Neural cell (in vitro differentiated cells): ENCODE measurements around the gene POP5. TPM values are rescaled to one million over a fixed set of nuclear protein-coding genes. Genes with fewer than 3 reads are reported as not detected.

Source experiments
- H2AFZ ChIP-seq: fragments of 200-600, 300-800 bp; sonication (generic), shearing (Covaris generic); 2 replicates; pipeline ENCODE4 v1.6.0; 2014; ENCODE audit warnings: low read depth, mild to moderate bottlenecking, antibody characterized with exemption, low read length, moderate library complexity
- H3F3A ChIP-seq: fragments of 200-600 bp; shearing (Covaris generic); 2 replicates; pipeline ENCODE4 v1.6.1; 2016; ENCODE audit warnings: mild to moderate bottlenecking, moderate library complexity, mixed read lengths, antibody characterized with exemption, low read length; ENCODE audit not compliant: insufficient read depth, poor library complexity, severe bottlenecking
- H3K27ac ChIP-seq: fragments of 200-600, 300-800 bp; sonication (generic), shearing (Covaris generic); 2 replicates; pipeline ENCODE4 v1.5.1; 2014; ENCODE audit warnings: mild to moderate bottlenecking, low read length, moderate library complexity
- H3K27me3 ChIP-seq: fragments of 300-800, 200-600 bp; sonication (generic), shearing (Covaris generic); 2 replicates; pipeline ENCODE4 v1.6.0; 2014; ENCODE audit warnings: mild to moderate bottlenecking, low read depth, low read length, moderate library complexity; ENCODE audit not compliant: insufficient read depth
- H3K36me3 ChIP-seq: fragments of 300-800, 200-600 bp; sonication (generic), shearing (Covaris generic); 2 replicates; pipeline ENCODE4 v1.5.1; 2014; ENCODE audit warnings: mild to moderate bottlenecking, antibody characterized with exemption, low read length, moderate library complexity; ENCODE audit not compliant: insufficient read depth
- H3K4me2 ChIP-seq: fragments of 300-800, 200-600 bp; sonication (generic), shearing (Covaris generic); 2 replicates; pipeline ENCODE4 v1.6.0; 2014; ENCODE audit warnings: mild to moderate bottlenecking, low read length
- H3K4me3 ChIP-seq: fragments of 300-800, 200-600 bp; sonication (generic), shearing (Covaris generic); 2 replicates; pipeline ENCODE4 v1.5.1; 2014; ENCODE audit warnings: mild to moderate bottlenecking, low read length, moderate library complexity
- H3K79me2 ChIP-seq: fragments of 200-600 bp; shearing (Covaris generic); replicated peaks from 2 replicates; pipeline ENCODE4 v1.6.0; 2014; ENCODE audit warnings: mild to moderate bottlenecking, low read length, moderate library complexity; ENCODE audit not compliant: insufficient read depth
- H3K9ac ChIP-seq: fragments of 300-800, 200-600 bp; sonication (generic), shearing (Covaris generic); 2 replicates; pipeline ENCODE4 v1.6.1; 2016; ENCODE audit warnings: mild to moderate bottlenecking, low read length, mixed read lengths
- H3K9me2 ChIP-seq: fragments of 200-600 bp; shearing (Covaris generic); 2 replicates; pipeline ENCODE4 v1.6.1; 2016; ENCODE audit warnings: mild to moderate bottlenecking, low read length, mixed read lengths; ENCODE audit not compliant: insufficient read depth
- H3K9me3 ChIP-seq: fragments of 200-600, 300-800 bp; sonication (generic), shearing (Covaris generic); 2 replicates; pipeline ENCODE4 v1.6.1; 2016; ENCODE audit warnings: mild to moderate bottlenecking, mixed run types, low read length, moderate library complexity, mixed read lengths
- H4K20me1 ChIP-seq: fragments of 200-600 bp; shearing (Covaris generic); 2 replicates; pipeline ENCODE4 v1.6.1; 2016; ENCODE audit warnings: mild to moderate bottlenecking, mixed run types; ENCODE audit not compliant: insufficient read depth
- EP300 ChIP-seq: fragments of 450-650 bp; conservative IDR thresholded peaks from 2 replicates; pipeline ENCODE4 v1.6.1; 2014; ENCODE audit warnings: antibody characterized with exemption, mild to moderate bottlenecking, moderate library complexity; ENCODE audit not compliant: poor library complexity, severe bottlenecking
- EZH2 ChIP-seq: fragments of 200-600, 300-800 bp; shearing (Covaris generic), sonication (generic); IDR thresholded peaks from 2 replicates; pipeline ENCODE4 v1.6.1; 2014; ENCODE audit warnings: antibody characterized with exemption, low read length, borderline replicate concordance, mild to moderate bottlenecking; ENCODE audit not compliant: insufficient read depth, poor library complexity, severe bottlenecking
- MXI1 ChIP-seq: fragments of 450-650 bp; conservative IDR thresholded peaks from 2 replicates; pipeline ENCODE4 v1.6.1; 2014; ENCODE audit warnings: antibody characterized with exemption, mild to moderate bottlenecking; ENCODE audit not compliant: poor library complexity, severe bottlenecking
- POLR2AphosphoS5 ChIP-seq: IDR thresholded peaks from 2 replicates; pipeline ENCODE4 v1.6.1; 2012
- RAD21 ChIP-seq: fragments of 450-650 bp; conservative IDR thresholded peaks from 2 replicates; pipeline ENCODE4 v1.6.1; 2014; ENCODE audit warnings: antibody characterized with exemption, mild to moderate bottlenecking, moderate library complexity
- SMC3 ChIP-seq: fragments of 450-650 bp; conservative IDR thresholded peaks from 2 replicates; pipeline ENCODE4 v1.6.1; 2014; ENCODE audit warnings: antibody characterized with exemption, mild to moderate bottlenecking, moderate library complexity; ENCODE audit not compliant: poor library complexity
- TAF1 ChIP-seq: IDR thresholded peaks from 2 replicates; pipeline ENCODE4 v1.6.1; 2012; ENCODE audit warnings: low read depth
- polyA plus RNA-seq: library from polyadenylated mRNA; depleted of rRNA; stranded (reverse); fragments of >200 nt; gene quantifications from 2 replicates; pipeline ENCODE4 v1.2.3, GENCODE V29; 2014
- TF ChIP-seq, protein P1 (sequence below): fragments of 450-650 bp; IDR thresholded peaks from 2 replicates; pipeline ENCODE4 v1.5.1; 2014; ENCODE audit warnings: antibody characterized with exemption, mild to moderate bottlenecking, moderate library complexity; ENCODE audit not compliant: poor library complexity, severe bottlenecking
- TF ChIP-seq, protein P2 (sequence below): IDR thresholded peaks from 2 replicates; pipeline ENCODE4 v1.6.1; 2012; ENCODE audit warnings: borderline replicate concordance

POP5 gene
- polyA plus RNA-seq, 1 donor from 2014 or later, result 153 TPM

DNA sequence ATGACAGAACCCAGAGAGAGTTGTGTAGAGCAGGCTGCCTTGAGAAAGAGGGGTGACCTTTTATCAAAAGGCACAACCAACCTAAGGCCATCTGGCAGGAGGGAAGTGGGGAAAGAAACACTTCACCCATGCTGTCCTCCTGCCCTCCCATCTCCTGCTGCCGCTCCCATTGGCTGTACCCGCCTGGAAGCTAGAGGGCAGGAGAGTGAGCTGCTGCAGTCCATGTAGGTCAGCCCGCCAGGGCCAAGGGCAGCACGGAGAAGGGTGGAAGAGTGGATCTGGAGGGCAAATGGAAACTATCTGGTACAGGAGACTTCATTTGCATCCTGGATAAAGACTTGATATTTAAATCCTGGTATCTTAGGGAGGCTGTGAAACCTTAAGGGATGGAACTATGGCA is 47.7 kb upstream of the POP5 start:
- no peak overlapping the region for H3K27ac ChIP-seq
- H3K4me3 ChIP-seq, result no peak overlapping the region
- no peaks in the 10 kb centered on the region for H3F3A ChIP-seq
- H3K36me3 ChIP-seq, result no peaks in the 10 kb centered on the region
- no peaks in the 10 kb centered on the region for H4K20me1 ChIP-seq
- no peak overlapping the region for H2AFZ ChIP-seq
- no peaks in the 10 kb centered on the region for H3K79me2 ChIP-seq
- no peaks in the 10 kb centered on the region for H3K9me3 ChIP-seq
- no peak overlapping the region for H3K9ac ChIP-seq
- H3K27me3 ChIP-seq, result no peaks in the 10 kb centered on the region
- no peaks in the 10 kb centered on the region for H3K9me2 ChIP-seq
- no peak overlapping the region for H3K4me2 ChIP-seq
- TF ChIP-seq MXI1 (no peak), RAD21 (no peak), TAF1 (no peak), EZH2 (no peak), SMC3 (no peak), EP300 (no peak), POLR2AphosphoS5 (no peak)
- TF ChIP-seq, protein P1, sequence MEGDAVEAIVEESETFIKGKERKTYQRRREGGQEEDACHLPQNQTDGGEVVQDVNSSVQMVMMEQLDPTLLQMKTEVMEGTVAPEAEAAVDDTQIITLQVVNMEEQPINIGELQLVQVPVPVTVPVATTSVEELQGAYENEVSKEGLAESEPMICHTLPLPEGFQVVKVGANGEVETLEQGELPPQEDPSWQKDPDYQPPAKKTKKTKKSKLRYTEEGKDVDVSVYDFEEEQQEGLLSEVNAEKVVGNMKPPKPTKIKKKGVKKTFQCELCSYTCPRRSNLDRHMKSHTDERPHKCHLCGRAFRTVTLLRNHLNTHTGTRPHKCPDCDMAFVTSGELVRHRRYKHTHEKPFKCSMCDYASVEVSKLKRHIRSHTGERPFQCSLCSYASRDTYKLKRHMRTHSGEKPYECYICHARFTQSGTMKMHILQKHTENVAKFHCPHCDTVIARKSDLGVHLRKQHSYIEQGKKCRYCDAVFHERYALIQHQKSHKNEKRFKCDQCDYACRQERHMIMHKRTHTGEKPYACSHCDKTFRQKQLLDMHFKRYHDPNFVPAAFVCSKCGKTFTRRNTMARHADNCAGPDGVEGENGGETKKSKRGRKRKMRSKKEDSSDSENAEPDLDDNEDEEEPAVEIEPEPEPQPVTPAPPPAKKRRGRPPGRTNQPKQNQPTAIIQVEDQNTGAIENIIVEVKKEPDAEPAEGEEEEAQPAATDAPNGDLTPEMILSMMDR, result no peak
- TF ChIP-seq, protein P2, sequence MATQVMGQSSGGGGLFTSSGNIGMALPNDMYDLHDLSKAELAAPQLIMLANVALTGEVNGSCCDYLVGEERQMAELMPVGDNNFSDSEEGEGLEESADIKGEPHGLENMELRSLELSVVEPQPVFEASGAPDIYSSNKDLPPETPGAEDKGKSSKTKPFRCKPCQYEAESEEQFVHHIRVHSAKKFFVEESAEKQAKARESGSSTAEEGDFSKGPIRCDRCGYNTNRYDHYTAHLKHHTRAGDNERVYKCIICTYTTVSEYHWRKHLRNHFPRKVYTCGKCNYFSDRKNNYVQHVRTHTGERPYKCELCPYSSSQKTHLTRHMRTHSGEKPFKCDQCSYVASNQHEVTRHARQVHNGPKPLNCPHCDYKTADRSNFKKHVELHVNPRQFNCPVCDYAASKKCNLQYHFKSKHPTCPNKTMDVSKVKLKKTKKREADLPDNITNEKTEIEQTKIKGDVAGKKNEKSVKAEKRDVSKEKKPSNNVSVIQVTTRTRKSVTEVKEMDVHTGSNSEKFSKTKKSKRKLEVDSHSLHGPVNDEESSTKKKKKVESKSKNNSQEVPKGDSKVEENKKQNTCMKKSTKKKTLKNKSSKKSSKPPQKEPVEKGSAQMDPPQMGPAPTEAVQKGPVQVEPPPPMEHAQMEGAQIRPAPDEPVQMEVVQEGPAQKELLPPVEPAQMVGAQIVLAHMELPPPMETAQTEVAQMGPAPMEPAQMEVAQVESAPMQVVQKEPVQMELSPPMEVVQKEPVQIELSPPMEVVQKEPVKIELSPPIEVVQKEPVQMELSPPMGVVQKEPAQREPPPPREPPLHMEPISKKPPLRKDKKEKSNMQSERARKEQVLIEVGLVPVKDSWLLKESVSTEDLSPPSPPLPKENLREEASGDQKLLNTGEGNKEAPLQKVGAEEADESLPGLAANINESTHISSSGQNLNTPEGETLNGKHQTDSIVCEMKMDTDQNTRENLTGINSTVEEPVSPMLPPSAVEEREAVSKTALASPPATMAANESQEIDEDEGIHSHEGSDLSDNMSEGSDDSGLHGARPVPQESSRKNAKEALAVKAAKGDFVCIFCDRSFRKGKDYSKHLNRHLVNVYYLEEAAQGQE, result no peak

GRCh38 chr12:120625557-120626419 is 44.6 kb upstream of the POP5 start:
- Histone ChIP-seq H3K27ac (no peak overlapping the region), H3K9me3 (no peaks in the 10 kb centered on the region), H2AFZ (no peak overlapping the region), H3K79me2 (no peaks in the 10 kb centered on the region), H3K27me3 (no peaks in the 10 kb centered on the region), H3K36me3 (no peaks in the 10 kb centered on the region), H3K9ac (no peak overlapping the region), H3F3A (no peaks in the 10 kb centered on the region), H3K4me3 (no peak overlapping the region), H4K20me1 (no peaks in the 10 kb centered on the region), H3K4me2 (no peak overlapping the region), H3K9me2 (no peaks in the 10 kb centered on the region)
- TF ChIP-seq POLR2AphosphoS5 (no peak), MXI1 (no peak), EP300 (no peak), TAF1 (no peak), SMC3 (no peak)
- TF ChIP-seq, protein P1, result no peak
- TF ChIP-seq, protein P2, result no peak
